Esophagus squamous epithelium (tissue), 4 donors: ENCODE results near the gene ABCB10.

Source experiments
- CTCF ChIP-seq, 6 experiments: fragments of 450-650 bp in 4 of 6; fragments of 200-600 bp in 2 of 6; sonication (generic) in 2 of 6; IDR thresholded peaks; one replicate each; pipeline ENCODE4 v1.5.1; 2016 to 2019; ENCODE audit warnings: antibody characterized with exemption in 6 of 6, mild to moderate bottlenecking in 4 of 6, moderate library complexity in 4 of 6
- POLR2A ChIP-seq, 4 donors: fragments of 450-650 bp; IDR thresholded peaks; one replicate each; pipeline ENCODE4 v1.6.1; 2017; ENCODE audit warnings: antibody characterized with exemption in 4 of 4, mild to moderate bottlenecking in 4 of 4, moderate library complexity in 3 of 4

DNA sequence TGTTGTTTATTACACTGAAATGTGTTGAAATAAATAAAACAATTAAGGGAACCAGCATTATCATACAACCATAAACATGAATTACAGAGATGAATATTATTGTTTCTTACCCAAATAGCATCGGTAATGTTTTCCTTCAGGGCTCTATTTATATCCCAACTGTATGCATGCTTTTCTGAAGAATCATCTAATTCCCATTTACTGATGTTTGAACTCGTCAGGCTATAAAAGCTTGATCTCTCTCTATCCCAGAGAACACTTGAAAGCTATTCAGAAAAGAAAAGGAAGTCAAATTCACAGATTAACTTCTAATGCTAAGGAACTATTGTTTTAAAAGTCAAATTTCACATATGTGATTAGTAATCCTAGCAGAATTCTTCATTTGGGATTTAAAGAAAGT, 62.7 kb downstream of the ABCB10 start:
- TF ChIP-seq CTCF (IDR thresholded peaks at IDR 0.05): no peak
- no peak for TF ChIP-seq POLR2A (IDR thresholded peaks at IDR 0.05)
